ENCODE data around the gene PRKD3.

- TF ChIP-seq CTCF (IDR thresholded peaks at IDR 0.05; ENCODE audit: poor library complexity, severe bottlenecking) = no peak
- no peak for TF ChIP-seq POLR2AphosphoS5 (IDR thresholded peaks at IDR 0.05)
- TF ChIP-seq EZH2 (IDR thresholded peaks at IDR 0.05; ENCODE audit: borderline replicate concordance, insufficient read depth, low read length, poor library complexity, severe bottlenecking) = no peak
These were observed 18.6 kb downstream of the PRKD3 start for GRCh38 chr2:37306024-37306423.

Measured in neural cell (in vitro differentiated cells).